ENCODE results near the gene PCED1A.

PCED1A gene

DNA sequence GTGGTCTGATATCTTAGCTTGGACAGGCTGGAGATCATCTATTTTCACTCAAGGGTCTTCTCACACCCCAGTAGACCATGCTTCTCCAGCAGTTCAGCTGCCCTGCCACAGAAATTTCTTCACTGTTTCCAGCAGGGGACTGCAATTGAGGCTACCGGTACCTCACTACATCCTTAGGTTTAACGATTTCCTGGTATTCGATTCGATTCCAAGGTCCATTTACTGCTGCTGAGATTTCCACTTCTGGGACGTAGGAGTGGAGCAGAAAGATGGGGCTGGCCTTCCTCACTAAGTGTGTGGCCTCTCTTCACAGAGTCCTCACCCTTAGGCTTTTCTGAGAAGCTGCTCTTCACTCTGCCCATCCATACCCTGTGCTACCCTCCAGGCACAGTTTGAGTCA lies 6.2 kb upstream of the PCED1A start:
- 0 out of 2 replicates have a peak, but pooled peaks cover under 1% of the 10 kb centered on the region for H3F3A ChIP-seq (ENCODE audit: low read depth)
- H3K4me1 ChIP-seq (ENCODE audit: insufficient read depth, low read length, poor library complexity, severe bottlenecking) = peaks cover 17% of the 10 kb centered on the region
- H2AFZ ChIP-seq (ENCODE audit: low read length) = no peak overlapping the region
- H3K27me3 ChIP-seq (ENCODE audit: insufficient read depth, low read length, poor library complexity, severe bottlenecking) = no peaks in the 10 kb centered on the region
- H3K9me2 ChIP-seq (replicated peaks; ENCODE audit: low read depth, low read length) = no peaks in the 10 kb centered on the region
- H3K9me3 ChIP-seq (ENCODE audit: insufficient read depth, low read depth, low read length) = no peaks in the 10 kb centered on the region
- no peaks in the 10 kb centered on the region for H3K36me3 ChIP-seq (ENCODE audit: insufficient read depth, low read length)
- no peak for TF ChIP-seq EZH2phosphoT487 (IDR thresholded peaks at IDR 0.05; ENCODE audit: borderline replicate concordance)
- TF ChIP-seq, protein P1, sequence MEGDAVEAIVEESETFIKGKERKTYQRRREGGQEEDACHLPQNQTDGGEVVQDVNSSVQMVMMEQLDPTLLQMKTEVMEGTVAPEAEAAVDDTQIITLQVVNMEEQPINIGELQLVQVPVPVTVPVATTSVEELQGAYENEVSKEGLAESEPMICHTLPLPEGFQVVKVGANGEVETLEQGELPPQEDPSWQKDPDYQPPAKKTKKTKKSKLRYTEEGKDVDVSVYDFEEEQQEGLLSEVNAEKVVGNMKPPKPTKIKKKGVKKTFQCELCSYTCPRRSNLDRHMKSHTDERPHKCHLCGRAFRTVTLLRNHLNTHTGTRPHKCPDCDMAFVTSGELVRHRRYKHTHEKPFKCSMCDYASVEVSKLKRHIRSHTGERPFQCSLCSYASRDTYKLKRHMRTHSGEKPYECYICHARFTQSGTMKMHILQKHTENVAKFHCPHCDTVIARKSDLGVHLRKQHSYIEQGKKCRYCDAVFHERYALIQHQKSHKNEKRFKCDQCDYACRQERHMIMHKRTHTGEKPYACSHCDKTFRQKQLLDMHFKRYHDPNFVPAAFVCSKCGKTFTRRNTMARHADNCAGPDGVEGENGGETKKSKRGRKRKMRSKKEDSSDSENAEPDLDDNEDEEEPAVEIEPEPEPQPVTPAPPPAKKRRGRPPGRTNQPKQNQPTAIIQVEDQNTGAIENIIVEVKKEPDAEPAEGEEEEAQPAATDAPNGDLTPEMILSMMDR (conservative IDR thresholded peaks at IDR 0.05; ENCODE audit: low read length) = no peak
- H4K20me1 ChIP-seq (ENCODE audit: insufficient read depth, low read length, poor library complexity, severe bottlenecking) = no peaks in the 10 kb centered on the region
- no peak overlapping the region for H3K4me2 ChIP-seq (ENCODE audit: low read depth, low read length, poor library complexity, severe bottlenecking)
- peaks cover 7% of the 10 kb centered on the region; the same call in 1 of the 2 replicates for H3K79me2 ChIP-seq (ENCODE audit: insufficient read depth, low read length)
- no peak overlapping the region for H3K4me3 ChIP-seq (ENCODE audit: low read length, poor library complexity, severe bottlenecking)
- H3K9ac ChIP-seq (ENCODE audit: low read depth, low read length, poor library complexity, severe bottlenecking) = no peak overlapping the region

DNA sequence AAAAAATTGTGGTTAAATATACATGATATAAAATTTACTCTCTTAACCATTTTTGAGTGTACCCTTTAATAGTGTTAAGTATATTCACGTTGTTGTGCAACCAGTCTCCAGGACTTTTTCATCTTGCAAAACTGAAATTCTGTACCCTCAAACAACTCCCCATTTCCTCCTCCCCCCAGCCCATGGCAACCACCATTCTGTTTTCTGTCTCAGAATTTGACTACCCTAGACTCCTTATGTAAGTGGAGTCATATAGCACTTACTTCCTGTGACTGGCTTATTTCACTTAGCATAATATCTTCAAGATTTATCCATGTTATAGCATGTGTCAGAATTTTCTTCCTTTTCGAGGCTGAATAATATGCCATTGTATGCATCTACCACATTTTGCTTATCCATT lies 5.2 kb upstream of the PCED1A start:
- Histone ChIP-seq H3K4me2 (ENCODE audit: low read depth, low read length, poor library complexity, severe bottlenecking) (no peak overlapping the region), H3K36me3 (ENCODE audit: insufficient read depth, low read length) (no peaks in the 10 kb centered on the region), H3K9me3 (ENCODE audit: insufficient read depth, low read depth, low read length) (no peaks in the 10 kb centered on the region), H3K27me3 (ENCODE audit: insufficient read depth, low read length, poor library complexity, severe bottlenecking) (no peaks in the 10 kb centered on the region), H3K79me2 (ENCODE audit: insufficient read depth, low read length) (peaks cover 16% of the 10 kb centered on the region; the same call in 1 of the 2 replicates), H3F3A (ENCODE audit: low read depth) (no peaks in the 10 kb centered on the region), H3K4me1 (ENCODE audit: insufficient read depth, low read length, poor library complexity, severe bottlenecking) (peaks cover 24% of the 10 kb centered on the region), H2AFZ (ENCODE audit: low read length) (no peak overlapping the region), H4K20me1 (ENCODE audit: insufficient read depth, low read length, poor library complexity, severe bottlenecking) (no peaks in the 10 kb centered on the region), H3K4me3 (ENCODE audit: low read length, poor library complexity, severe bottlenecking) (no peak overlapping the region), H3K9me2 (replicated peaks; ENCODE audit: low read depth, low read length) (no peaks in the 10 kb centered on the region), H3K9ac (ENCODE audit: low read depth, low read length, poor library complexity, severe bottlenecking) (no peak overlapping the region)
- TF ChIP-seq, protein P1 (conservative IDR thresholded peaks at IDR 0.05; ENCODE audit: low read length) = no peak
- TF ChIP-seq EZH2phosphoT487 (IDR thresholded peaks at IDR 0.05; ENCODE audit: borderline replicate concordance) = no peak

DNA sequence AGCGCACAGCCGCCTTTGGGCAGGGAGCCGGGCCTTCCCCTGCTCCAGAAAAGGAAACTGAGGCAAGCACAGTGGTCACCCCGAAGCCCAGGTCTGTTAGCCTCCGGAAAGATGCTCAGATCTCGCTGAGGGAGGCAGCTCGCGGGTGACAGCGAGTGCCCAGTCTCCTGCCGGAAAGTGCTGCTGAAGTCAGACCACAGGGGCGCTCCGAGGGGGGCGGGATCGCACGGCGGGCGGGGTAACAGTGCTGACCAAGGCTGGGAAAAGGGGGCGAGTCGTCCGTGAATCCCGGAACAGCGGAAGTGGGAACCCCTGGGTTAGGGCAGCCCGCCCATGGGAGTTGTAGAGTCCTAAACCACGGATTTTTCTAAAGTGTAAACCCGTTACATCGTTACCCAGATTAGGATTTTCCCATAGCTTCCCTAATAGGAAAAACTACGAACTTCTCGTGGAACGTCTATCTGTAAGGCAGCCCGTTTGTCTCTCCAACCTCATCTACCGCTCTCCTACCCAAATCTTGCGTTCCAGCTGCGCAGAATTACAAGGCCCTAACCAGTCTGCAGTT lies 594 bp upstream of the PCED1A start:
- Histone ChIP-seq H3F3A (ENCODE audit: low read depth) (no peaks in the 10 kb centered on the region), H3K4me2 (ENCODE audit: low read depth, low read length, poor library complexity, severe bottlenecking) (peak overlapping the region; percentile 84), H3K4me3 (ENCODE audit: low read length, poor library complexity, severe bottlenecking) (peak overlapping the region; percentile 93), H3K27me3 (ENCODE audit: insufficient read depth, low read length, poor library complexity, severe bottlenecking) (no peaks in the 10 kb centered on the region), H3K36me3 (ENCODE audit: insufficient read depth, low read length) (no peaks in the 10 kb centered on the region), H3K4me1 (ENCODE audit: insufficient read depth, low read length, poor library complexity, severe bottlenecking) (peaks cover 33% of the 10 kb centered on the region), H3K79me2 (ENCODE audit: insufficient read depth, low read length) (peaks cover 30% of the 10 kb centered on the region; the same call in 1 of the 2 replicates), H3K9me3 (ENCODE audit: insufficient read depth, low read depth, low read length) (no peaks in the 10 kb centered on the region), H3K9me2 (replicated peaks; ENCODE audit: low read depth, low read length) (no peaks in the 10 kb centered on the region), H4K20me1 (ENCODE audit: insufficient read depth, low read length, poor library complexity, severe bottlenecking) (no peaks in the 10 kb centered on the region), H3K9ac (ENCODE audit: low read depth, low read length, poor library complexity, severe bottlenecking) (peak overlapping the region; percentile 85), H2AFZ (ENCODE audit: low read length) (peak overlapping the region; percentile 80)
- TF ChIP-seq EZH2phosphoT487 (IDR thresholded peaks at IDR 0.05; ENCODE audit: borderline replicate concordance) = no peak
- TF ChIP-seq, protein P1 (conservative IDR thresholded peaks at IDR 0.05; ENCODE audit: low read length) = no peak
